Uterus (tissue), 4 donors: Measurements from ENCODE around the gene ITGA11. TPM values are rescaled to one million over a fixed set of nuclear protein-coding genes. Genes with fewer than 3 reads are reported as not detected.

Experiments
- DNase-seq, 2 donors: peaks; one replicate each; pipeline ENCODE4 v3.0.0-alpha.2; 2019 to 2020
- H3K27ac ChIP-seq, 2 donors: fragments of 200-600 bp; sonication (generic); 1 replicate in 1 of 2; 2 replicates in 1 of 2; pipeline ENCODE4 v1.5.1; 2016 to 2018
- H3K27me3 ChIP-seq, 2 donors: fragments of 200-600 bp; sonication (generic); one replicate each; pipeline ENCODE4 v1.5.1; 2018 to 2019; ENCODE audit warnings: control low read depth in 1 of 2
- H3K36me3 ChIP-seq, 2 donors: fragments of 200-600 bp; sonication (generic); one replicate each; pipeline ENCODE4 v1.5.1; 2019; ENCODE audit warnings: control low read depth in 1 of 2
- H3K4me1 ChIP-seq, 2 donors: fragments of 200-600 bp; sonication (generic); one replicate each; pipeline ENCODE4 v1.5.1; 2018 to 2019; ENCODE audit warnings: control low read depth in 1 of 2
- H3K4me3 ChIP-seq, 2 donors: fragments of 200-600 bp; sonication (generic); 1 replicate in 1 of 2; 2 replicates in 1 of 2; pipeline ENCODE4 v1.5.1; 2018 to 2019; ENCODE audit warnings: mild to moderate bottlenecking in 1 of 2
- H3K9me3 ChIP-seq, 2 donors: fragments of 200-600 bp; sonication (generic); one replicate each; pipeline ENCODE4 v1.5.1; 2019; ENCODE audit warnings: control low read depth in 1 of 2
- POLR2A ChIP-seq, 2 donors: fragments of 450-650 bp; IDR thresholded peaks; one replicate each; pipeline ENCODE4 v1.6.1; 2016; ENCODE audit warnings: antibody characterized with exemption in 2 of 2, mild to moderate bottlenecking in 1 of 2, moderate library complexity in 1 of 2
- intact Hi-C: fragments of 100-400 bp; cut with DNase I; formaldehyde crosslinking; loops from one replicate; pipeline ENCODE4 v1.15.1; 2023; ENCODE audit warnings: low total_unique reads
- total RNA-seq, 4 donors: library from RNA; depleted of rRNA in 3 of 4; stranded (reverse); fragments of >200 nt in 3 of 4; gene quantifications; one replicate each; pipeline versions ENCODE4 v1.1.0 to v1.2.4, GENCODE V29; 2014 to 2023
- TF ChIP-seq, protein P1 (sequence below), 4 experiments: fragments of 200-600 bp in 2 of 4; fragments of 450-650 bp in 2 of 4; sonication (generic) in 2 of 4; IDR thresholded peaks; one replicate each; pipeline ENCODE4 v1.5.1; 2016 to 2019; ENCODE audit warnings: antibody characterized with exemption in 4 of 4, mild to moderate bottlenecking in 2 of 4, moderate library complexity in 1 of 4
- donor health status: DM: yes; HTN: yes; CAD: no.

ITGA11 gene
- total RNA-seq, 4 donors from 2014 or later, result 37.3 to 106 (median 61.1) TPM

GRCh38 chr15:68389936-68390817 is 41.8 kb downstream of the ITGA11 start:
- H3K27ac ChIP-seq, result peak overlapping the region; percentile 56 to 57
- H3K4me1 ChIP-seq, result no peaks in the 10 kb centered on the region
- no peak for TF ChIP-seq POLR2A (IDR thresholded peaks at IDR 0.05)
- TF ChIP-seq, protein P1, sequence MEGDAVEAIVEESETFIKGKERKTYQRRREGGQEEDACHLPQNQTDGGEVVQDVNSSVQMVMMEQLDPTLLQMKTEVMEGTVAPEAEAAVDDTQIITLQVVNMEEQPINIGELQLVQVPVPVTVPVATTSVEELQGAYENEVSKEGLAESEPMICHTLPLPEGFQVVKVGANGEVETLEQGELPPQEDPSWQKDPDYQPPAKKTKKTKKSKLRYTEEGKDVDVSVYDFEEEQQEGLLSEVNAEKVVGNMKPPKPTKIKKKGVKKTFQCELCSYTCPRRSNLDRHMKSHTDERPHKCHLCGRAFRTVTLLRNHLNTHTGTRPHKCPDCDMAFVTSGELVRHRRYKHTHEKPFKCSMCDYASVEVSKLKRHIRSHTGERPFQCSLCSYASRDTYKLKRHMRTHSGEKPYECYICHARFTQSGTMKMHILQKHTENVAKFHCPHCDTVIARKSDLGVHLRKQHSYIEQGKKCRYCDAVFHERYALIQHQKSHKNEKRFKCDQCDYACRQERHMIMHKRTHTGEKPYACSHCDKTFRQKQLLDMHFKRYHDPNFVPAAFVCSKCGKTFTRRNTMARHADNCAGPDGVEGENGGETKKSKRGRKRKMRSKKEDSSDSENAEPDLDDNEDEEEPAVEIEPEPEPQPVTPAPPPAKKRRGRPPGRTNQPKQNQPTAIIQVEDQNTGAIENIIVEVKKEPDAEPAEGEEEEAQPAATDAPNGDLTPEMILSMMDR (IDR thresholded peaks at IDR 0.05), result no peak
- intact Hi-C loops, result no loop called here
- DNase-seq, result peak; percentile 12 to 23
- H3K36me3 ChIP-seq, result no peaks in the 10 kb centered on the region
- no peak overlapping the region for H3K4me3 ChIP-seq
- no peaks in the 10 kb centered on the region for H3K27me3 ChIP-seq
- no peaks in the 10 kb centered on the region for H3K9me3 ChIP-seq

GRCh38 chr15:68389041-68389930 is 42.7 kb downstream of the ITGA11 start:
- Histone ChIP-seq H3K27ac (peak overlapping the region; percentile 56 to 57), H3K4me1 (no peaks in the 10 kb centered on the region), H3K4me3 (no peak overlapping the region), H3K9me3 (no peaks in the 10 kb centered on the region), H3K36me3 (no peaks in the 10 kb centered on the region), H3K27me3 (no peaks in the 10 kb centered on the region)
- intact Hi-C loops, result no loop called here
- TF ChIP-seq, protein P1 (IDR thresholded peaks at IDR 0.05), result no peak
- TF ChIP-seq POLR2A (IDR thresholded peaks at IDR 0.05), result no peak
- peak; percentile 5 to 12 for DNase-seq

DNA sequence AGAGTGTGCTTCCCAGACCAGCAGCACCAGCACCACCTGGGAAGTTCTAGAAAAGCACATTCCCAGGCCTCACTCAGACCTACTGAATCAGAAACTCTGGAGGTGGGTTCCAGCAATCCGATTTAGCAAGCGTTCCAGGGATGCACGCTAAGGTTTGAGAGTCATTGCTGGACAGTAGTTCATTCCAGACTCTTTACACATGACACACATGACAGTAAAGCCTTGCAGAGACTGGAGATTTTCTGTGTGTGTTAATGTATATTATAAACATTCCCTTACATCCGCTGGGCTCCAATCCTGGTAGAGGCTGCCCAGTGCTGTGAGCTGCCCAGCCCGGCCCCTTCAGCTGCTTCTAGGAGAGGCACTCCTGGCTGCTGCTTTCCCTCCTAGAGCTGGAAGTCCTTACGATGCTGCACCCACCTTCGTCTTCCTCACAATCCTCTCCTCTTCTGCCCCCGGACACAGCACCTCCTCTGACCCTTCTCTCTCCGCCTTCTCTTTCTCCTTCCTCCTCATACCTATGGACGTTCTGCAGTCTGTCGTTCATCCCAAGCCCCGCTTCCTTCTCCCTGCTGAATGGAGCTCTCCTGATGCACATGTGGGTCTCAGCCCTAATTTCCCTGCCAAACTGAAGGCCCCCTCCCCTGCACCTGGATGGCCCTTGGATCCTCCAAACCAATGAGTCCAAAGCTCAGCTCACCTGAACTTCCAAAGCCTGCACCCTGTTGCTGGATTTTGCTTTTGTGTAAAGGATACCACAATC is 44.4 kb downstream of the ITGA11 start:
- Histone ChIP-seq H3K36me3 (no peaks in the 10 kb centered on the region), H3K4me1 (no peaks in the 10 kb centered on the region), H3K9me3 (no peaks in the 10 kb centered on the region), H3K4me3 (no peak overlapping the region), H3K27ac (peak overlapping the region in 1 of 2 donors; percentile 84), H3K27me3 (no peaks in the 10 kb centered on the region)
- peak; percentile 5 to 11 for DNase-seq
- no peak for TF ChIP-seq POLR2A (IDR thresholded peaks at IDR 0.05)
- TF ChIP-seq, protein P1 (IDR thresholded peaks at IDR 0.05), result no peak
- intact Hi-C loops, result no loop called here

- peak; percentile 7 to 10 for DNase-seq
- intact Hi-C loops, result no loop called here
- Histone ChIP-seq H3K27ac (peak overlapping the region; percentile 78 to 84), H3K27me3 (no peaks in the 10 kb centered on the region), H3K4me1 (no peaks in the 10 kb centered on the region), H3K4me3 (no peak overlapping the region), H3K36me3 (no peaks in the 10 kb centered on the region), H3K9me3 (no peaks in the 10 kb centered on the region)
- TF ChIP-seq, protein P1 (IDR thresholded peaks at IDR 0.05), result no peak
- no peak for TF ChIP-seq POLR2A (IDR thresholded peaks at IDR 0.05)
These were observed 45.2 kb downstream of the ITGA11 start for GRCh38 chr15:68386587-68387288.
